HG03066 (cell line): ENCODE measurements around the gene ZNF521.
"Not testable (repeated sequence)": the region's sequence is repeated elsewhere in the genome, so short reads cannot be mapped to it uniquely, and the experiment has no call there.

Experiments used
- ATAC-seq: cut with Tn5 transposase; IDR thresholded peaks from one replicate; pipeline ENCODE4 v1.9.1; 2021; ENCODE audit warnings: low read depth; ENCODE audit not compliant: unreplicated experiment

Gene ZNF521

DNA sequence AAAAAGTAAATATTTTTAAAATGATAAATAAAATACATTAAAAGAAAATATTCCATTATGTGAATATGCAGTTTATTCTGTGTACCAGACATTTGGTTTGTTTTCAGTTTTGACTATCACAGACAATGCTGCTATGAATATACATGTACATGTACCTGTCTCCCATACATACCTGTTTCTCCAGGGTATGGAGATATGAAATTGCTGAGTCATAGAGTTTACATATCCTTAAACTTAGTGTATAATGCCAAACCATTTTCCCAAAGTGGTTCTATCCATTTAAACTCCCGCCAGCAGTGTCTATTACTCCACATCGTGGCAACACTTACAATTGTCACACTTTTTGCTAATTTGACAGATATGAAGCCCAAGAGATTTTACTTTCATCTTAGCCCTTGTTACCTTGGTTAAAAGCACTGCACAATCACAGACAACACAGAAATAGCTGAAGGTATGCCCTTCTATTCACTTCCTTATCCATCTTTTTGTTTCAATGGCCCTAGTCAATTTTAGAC is 56.3 kb downstream of the ZNF521 start:
- no peak for ATAC-seq

GRCh38 chr18:25291150-25291549 is 60.8 kb downstream of the ZNF521 start:
- no peak for ATAC-seq

DNA sequence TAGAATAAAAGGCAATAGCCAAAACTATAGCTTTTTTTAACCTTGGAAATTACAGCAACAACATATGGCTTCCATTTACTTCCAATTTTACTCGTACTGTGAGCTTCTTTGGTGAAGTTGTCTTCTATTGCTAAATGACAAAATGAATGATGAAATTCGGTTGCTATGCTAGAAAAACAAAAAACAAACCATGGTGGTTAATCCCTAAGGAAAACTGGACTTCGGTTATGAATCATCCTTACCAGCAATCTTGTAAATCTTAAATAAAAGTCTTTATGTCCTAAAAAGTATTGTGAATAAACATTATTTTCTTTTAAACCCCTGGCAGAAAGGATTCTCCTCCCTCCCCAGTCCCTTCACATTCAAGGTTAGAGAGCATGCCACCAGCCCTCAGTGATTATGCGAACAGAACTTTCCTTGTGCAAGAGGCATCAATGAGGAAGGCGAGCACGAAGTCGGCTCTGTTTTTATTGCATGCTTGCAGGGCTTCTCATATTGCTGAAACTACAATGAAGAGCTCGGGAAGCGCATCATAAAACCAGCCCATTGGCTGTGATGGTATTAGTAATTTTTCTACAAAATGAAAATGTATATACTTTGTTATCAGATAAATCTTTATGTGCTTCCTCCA is 62.9 kb downstream of the ZNF521 start:
- ATAC-seq, result no peak

DNA sequence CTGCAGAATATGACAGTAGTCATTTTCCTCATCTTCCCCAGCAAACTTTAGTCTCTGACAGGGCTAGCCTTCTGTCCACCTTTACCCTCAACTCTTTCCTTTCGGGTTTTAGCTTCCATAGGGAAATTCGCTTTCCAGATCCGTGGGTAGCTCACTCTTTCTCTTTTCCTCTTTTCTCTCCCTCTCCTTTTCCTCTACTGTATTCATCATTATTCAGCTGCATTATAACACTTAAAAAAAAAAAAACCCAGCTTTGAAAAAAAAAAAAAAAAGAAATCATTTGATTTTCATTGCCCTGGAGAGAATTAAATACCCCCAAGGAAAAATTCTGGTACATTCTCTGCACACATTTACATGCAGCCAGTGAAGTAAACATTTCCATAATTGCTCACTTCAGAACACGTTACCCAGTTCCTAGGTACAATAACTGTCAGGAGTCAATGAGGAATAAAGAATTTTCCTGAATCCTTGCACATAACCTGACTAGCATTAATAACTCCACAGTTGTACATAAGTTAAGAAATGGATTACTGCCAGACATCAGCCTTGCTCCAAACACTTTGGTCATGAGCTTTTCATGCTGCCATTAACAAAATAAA is 63.5 kb downstream of the ZNF521 start:
- no peak for ATAC-seq

GRCh38 chr18:25287106-25287505 is 64.9 kb downstream of the ZNF521 start:
- no peak for ATAC-seq

DNA sequence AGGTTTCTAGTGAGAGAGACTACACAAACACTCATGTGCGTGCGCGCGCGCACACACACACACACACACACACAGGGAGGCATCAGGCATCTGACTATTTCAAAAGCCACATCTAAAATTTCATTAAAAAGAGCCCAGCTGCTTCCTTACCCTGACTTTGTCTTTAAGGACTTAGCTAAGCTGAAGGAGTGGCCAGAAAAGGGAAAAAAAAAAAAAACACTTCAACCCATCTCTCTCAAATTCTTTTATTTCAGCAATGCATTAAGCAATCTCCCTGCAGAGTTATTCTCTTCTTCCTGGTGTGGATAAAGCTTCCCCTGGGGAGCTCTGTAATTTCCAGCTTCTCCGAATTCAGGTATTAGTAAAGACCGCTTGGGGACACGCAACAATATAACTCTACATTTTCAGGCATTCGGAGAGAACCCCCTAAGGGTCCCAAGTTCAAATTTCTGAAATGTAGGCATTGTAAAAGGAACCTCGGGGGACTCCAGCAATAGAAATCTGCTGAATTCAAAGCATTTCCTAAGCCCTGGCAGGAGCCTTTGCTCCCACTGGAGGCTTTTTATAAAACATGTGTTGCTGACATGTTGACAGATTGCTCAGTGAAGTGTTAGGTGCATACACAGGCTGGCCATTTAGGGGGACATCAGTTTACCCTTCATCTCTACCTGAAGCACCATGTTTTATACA is 67.0 kb downstream of the ZNF521 start:
- ATAC-seq, result no peak

DNA sequence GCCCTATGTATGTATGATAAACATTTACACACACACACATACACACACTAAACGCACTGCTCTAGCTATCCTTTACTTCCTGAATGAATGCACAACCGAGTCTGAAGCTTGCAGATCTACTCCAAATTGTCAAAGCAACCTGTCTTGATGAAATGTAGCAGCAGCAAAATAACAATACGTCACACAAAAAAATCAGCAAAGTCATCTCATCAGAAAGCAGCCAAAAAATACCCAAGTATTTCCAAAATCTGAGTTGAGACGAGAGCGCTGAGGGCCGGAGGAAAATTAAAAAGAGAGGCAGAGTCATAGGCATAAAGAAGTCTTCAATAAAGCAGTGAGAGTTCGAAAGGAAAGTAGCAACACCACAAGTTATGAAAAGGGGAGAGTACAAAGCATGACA is 67.7 kb downstream of the ZNF521 start:
- ATAC-seq, result no peak

DNA sequence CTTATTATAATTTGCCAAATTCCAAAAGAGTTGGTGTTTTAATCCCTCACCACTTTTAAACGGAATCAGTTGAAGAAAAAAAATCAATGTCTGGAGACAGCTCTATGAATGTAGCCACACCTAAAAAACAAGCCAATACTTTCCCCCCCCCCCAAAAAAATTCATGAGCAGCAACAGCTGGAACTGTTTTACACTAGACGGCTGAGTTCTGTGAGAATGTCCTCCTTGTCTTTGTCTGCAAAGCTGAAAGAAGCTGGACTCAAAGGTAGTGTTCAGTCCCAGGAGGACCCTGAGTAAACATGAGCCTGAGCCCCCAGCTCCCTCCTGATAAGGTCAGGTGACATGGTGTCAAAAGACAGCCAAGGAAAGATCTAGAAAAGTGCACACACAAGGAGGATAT is 68.2 kb downstream of the ZNF521 start:
- no peak for ATAC-seq

- no peak for ATAC-seq
These were observed 68.9 kb downstream of the ZNF521 start for GRCh38 chr18:25282896-25283703.

DNA sequence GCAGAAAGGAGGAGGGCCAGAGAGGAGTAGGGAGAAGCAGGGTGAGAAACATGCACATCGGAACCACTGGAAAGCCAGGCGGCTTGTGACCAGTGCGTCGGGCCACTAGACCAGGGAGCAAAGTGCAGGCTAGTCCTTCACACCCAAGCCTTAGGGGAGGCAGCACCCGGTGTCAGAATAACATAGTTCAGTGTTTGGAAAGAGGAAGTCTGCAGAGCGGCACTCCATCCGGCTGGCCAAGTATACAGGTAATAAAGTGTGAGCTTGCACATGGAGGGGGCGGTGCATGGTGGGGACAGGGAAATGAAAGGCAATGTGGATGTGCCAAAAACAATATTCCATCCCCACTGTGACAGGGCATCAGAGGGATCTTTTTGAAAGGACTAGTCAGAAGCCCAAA is 69.7 kb downstream of the ZNF521 start:
- ATAC-seq, result no peak

GRCh38 chr18:25281556-25281955 is 70.4 kb downstream of the ZNF521 start:
- no peak for ATAC-seq

GRCh38 chr18:25279961-25280360 is 72.0 kb downstream of the ZNF521 start:
- ATAC-seq, result no peak

GRCh38 chr18:25279556-25279955 is 72.4 kb downstream of the ZNF521 start:
- no peak for ATAC-seq

- ATAC-seq, result no peak
These were observed 72.8 kb downstream of the ZNF521 start for GRCh38 chr18:25279133-25279532.

DNA sequence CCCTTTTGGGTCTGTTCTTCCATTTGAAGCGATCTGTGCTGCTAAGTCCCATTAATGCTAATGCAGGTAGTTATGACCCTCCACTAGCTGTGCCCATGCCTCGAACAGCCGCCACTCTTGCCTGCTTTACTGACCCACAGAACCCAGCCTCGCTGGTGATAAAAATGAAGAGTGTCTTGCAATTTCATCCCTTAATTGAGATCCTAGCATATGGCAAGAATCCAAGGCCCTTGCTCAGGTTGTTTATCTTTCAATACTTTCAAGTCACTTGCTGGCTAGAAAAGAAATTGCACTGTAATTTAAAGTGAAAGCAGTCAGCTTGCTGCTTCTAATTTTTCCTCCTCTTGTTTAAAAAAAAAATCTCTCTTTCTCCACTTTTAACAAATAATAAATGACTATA is 73.6 kb downstream of the ZNF521 start:
- no peak for ATAC-seq

DNA sequence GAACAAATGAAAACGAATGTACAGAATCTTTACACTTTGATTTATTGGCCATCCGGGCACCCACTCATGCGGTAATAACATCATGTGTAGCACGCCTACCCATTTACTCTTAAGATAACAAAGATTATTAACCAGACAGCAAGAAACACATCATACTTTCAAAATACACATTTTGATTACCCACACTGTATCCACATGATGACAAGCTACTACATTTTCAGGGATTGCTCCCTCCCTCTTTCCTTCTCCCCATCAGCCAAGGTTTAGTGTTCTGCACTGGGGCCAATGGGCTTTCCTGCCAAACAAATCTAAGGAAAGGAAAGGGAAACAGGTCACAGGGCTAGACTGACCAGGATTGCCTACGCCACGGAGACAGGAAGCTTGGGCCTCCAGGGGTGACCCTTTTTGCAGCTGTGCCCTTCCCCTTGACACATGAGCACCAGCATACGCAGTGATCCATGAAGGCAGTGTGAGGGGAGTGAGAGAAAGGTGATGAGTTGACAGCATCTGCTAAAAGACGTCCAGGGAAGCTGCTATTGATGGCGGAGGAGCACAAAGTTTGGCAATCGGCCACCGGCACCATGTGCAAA is 76.5 kb downstream of the ZNF521 start:
- no peak for ATAC-seq

DNA sequence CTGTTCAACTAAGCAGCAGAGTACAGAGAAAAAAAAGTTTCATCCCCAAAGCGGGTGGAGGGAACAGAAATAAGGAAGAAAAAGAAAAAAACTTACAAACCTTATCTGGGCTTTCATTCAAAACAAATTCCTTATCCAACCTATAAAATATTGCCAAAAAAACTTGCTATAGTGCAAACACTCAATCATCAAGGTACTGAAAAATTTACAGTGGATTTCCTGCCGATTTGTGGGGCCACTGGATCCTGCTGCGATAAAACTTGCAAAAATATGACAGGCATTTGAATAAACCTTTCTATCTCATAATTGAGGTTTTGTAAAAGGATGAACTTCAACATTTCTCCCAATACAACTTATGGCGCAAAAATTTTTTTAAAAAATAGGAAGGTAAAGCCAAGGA is 77.0 kb downstream of the ZNF521 start:
- ATAC-seq, result no peak

DNA sequence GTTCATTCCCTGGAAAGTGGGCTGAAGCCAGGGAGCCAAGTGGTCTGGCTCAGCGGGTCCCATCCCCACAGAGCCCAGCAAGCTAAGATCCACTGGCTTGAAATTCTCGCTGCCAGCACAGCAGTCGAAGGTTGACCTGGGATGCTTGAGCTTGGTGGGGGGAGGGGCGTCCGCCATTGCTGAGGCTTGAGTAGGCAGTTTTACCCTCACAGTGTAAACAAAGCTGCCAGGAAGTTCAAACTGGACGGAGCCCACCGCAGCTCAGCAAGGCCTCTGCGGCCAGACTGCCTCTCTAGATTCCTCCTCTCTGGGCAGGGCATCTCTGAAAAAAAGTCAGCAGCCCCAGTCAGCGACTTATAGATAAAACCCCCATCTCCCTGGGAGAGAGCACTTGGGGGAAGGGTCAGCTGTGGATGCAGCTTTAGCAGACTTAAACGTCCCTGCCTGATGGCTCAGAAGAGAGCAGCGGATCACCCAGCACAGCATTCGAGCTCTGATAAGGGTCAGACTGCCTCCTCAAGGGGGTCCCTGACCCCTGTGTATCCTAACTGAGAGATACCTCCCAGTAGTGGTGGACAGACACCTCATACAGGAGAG is 84.9 kb downstream of the ZNF521 start:
- ATAC-seq, result not testable (repeated sequence)

DNA sequence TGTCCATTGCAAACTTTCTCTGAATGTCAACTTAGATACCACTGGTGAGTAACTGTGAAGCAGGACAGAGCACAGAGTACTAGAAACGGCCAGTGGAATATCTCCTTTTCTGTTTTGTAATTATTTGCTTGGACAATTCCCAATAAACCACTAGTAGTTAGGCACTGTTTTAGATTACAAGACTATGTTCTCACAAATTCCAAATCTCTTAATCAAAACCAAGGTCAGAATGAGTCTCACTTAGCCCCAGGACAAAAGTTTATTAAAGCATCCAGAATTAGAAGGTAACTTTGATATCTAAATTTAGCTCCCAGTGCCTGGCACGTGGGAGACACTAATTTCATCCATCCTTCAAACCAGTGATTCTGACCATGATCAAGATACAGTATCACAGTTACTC is 89.0 kb downstream of the ZNF521 start:
- ATAC-seq, result no peak

GRCh38 chr18:25261768-25262167 is 90.2 kb downstream of the ZNF521 start:
- ATAC-seq, result no peak
